AG04450 (cell line): Measurements from ENCODE around the gene IL1RAPL1. TPM values are rescaled to one million over a fixed set of nuclear protein-coding genes. Genes with fewer than 3 reads are reported as not detected.

Experiments used
- CTCF ChIA-PET: fragments of 300-600, 350-600 bp; formaldehyde crosslinking; extraction: SDS; loops from one replicate; lab custom pipeline; 2022; ENCODE audit warnings: antibody characterized with exemption, inconsistent platforms; lab: Charles Lee
- POLR2A ChIA-PET: fragments of 350-600 bp; formaldehyde crosslinking; extraction: SDS; loops from one replicate; lab custom pipeline; 2021; ENCODE audit warnings: antibody characterized with exemption, inconsistent platforms; lab: Yijun Ruan, JAX
- DNase-seq: peaks from one replicate; pipeline ENCODE4 v3.0.0-alpha.2; 2011; ENCODE audit warnings: low read depth, low spot score
- H3K27ac ChIP-seq: one replicate; pipeline ENCODE4 v1.5.1; 2012; ENCODE audit warnings: low read depth, low read length, control low read depth
- H3K27me3 ChIP-seq: one replicate; pipeline ENCODE4 v1.6.0; 2012; ENCODE audit warnings: low read length; ENCODE audit not compliant: control insufficient read depth, insufficient read depth
- H3K4me3 ChIP-seq: 2 replicates; pipeline ENCODE4 v1.5.1; 2011; ENCODE audit warnings: mild to moderate bottlenecking, low read depth, low read length, control low read depth
- H3K9me3 ChIP-seq: 2 replicates; pipeline ENCODE4 v1.5.1; 2012; ENCODE audit warnings: low read length; ENCODE audit not compliant: control insufficient read depth, insufficient read depth
- polyA plus RNA-seq: library from polyadenylated mRNA; depleted of rRNA; stranded (reverse); fragments of >200 nt; gene quantifications from 2 replicates; pipeline ENCODE4 v1.2.3, GENCODE V29; 2011
- TF ChIP-seq, protein P1 (sequence below): IDR thresholded peaks from 2 replicates; pipeline ENCODE4 v1.5.1; 2011; ENCODE audit warnings: low read depth, low read length, control low read depth, inconsistent platforms

The IL1RAPL1 gene
- polyA plus RNA-seq, 1 experiment, result 0.93 TPM

- CTCF ChIA-PET, result no interaction called here
- TF ChIP-seq, protein P1, sequence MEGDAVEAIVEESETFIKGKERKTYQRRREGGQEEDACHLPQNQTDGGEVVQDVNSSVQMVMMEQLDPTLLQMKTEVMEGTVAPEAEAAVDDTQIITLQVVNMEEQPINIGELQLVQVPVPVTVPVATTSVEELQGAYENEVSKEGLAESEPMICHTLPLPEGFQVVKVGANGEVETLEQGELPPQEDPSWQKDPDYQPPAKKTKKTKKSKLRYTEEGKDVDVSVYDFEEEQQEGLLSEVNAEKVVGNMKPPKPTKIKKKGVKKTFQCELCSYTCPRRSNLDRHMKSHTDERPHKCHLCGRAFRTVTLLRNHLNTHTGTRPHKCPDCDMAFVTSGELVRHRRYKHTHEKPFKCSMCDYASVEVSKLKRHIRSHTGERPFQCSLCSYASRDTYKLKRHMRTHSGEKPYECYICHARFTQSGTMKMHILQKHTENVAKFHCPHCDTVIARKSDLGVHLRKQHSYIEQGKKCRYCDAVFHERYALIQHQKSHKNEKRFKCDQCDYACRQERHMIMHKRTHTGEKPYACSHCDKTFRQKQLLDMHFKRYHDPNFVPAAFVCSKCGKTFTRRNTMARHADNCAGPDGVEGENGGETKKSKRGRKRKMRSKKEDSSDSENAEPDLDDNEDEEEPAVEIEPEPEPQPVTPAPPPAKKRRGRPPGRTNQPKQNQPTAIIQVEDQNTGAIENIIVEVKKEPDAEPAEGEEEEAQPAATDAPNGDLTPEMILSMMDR, result no peak
- DNase-seq, result no peak
- H3K27me3 ChIP-seq, result no peaks in the 10 kb centered on the region
- H3K27ac ChIP-seq, result no peak overlapping the region
- no peaks in the 10 kb centered on the region for H3K9me3 ChIP-seq
- POLR2A ChIA-PET, result no interaction called here
- H3K4me3 ChIP-seq, result no peak overlapping the region
Measured at GRCh38 chrX:29281078-29281742, 694.0 kb downstream of the IL1RAPL1 start.

- no peaks in the 10 kb centered on the region for H3K27me3 ChIP-seq
- no peak overlapping the region for H3K27ac ChIP-seq
- TF ChIP-seq, protein P1, result no peak
- DNase-seq, result no peak
- H3K4me3 ChIP-seq, result no peak overlapping the region
- ChIA-PET POLR2A (no interaction called here), CTCF (no interaction called here)
- no peaks in the 10 kb centered on the region for H3K9me3 ChIP-seq
Measured at GRCh38 chrX:29285664-29286063, 698.4 kb downstream of the IL1RAPL1 start.

- H3K27me3 ChIP-seq, result no peaks in the 10 kb centered on the region
- TF ChIP-seq, protein P1, result no peak
- no peak for DNase-seq
- ChIA-PET POLR2A (no interaction called here), CTCF (no interaction called here)
- H3K27ac ChIP-seq, result no peak overlapping the region
- no peaks in the 10 kb centered on the region for H3K9me3 ChIP-seq
- no peak overlapping the region for H3K4me3 ChIP-seq
Measured at GRCh38 chrX:29295987-29296680, 708.9 kb downstream of the IL1RAPL1 start.

GRCh38 chrX:29297171-29297800, 710.0 kb downstream of the IL1RAPL1 start:
- Histone ChIP-seq H3K27me3 (no peaks in the 10 kb centered on the region), H3K9me3 (no peaks in the 10 kb centered on the region), H3K4me3 (no peak overlapping the region), H3K27ac (no peak overlapping the region)
- TF ChIP-seq, protein P1, result no peak
- ChIA-PET POLR2A (no interaction called here), CTCF (no interaction called here)
- DNase-seq, result no peak

DNA sequence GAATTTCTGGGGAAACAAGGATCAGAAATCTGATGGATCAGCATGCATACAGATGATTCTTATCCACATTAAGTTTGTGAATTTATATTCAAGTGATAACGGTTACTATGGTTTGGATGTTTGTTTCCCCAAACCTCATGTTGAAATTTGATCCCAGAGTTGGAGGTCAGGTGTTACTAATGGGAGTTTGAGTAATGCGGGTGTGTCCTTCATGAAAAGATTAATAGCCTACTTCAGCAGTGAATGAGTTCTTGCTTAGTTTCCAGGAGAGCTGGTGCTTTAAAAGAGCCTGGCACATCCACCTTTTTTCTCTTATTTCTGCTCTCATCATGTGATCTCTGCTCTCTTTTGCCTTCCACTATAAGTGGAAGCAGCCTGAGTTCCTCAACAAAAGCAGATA, 712.4 kb downstream of the IL1RAPL1 start:
- Histone ChIP-seq H3K4me3 (no peak overlapping the region), H3K27ac (no peak overlapping the region), H3K27me3 (no peaks in the 10 kb centered on the region), H3K9me3 (no peaks in the 10 kb centered on the region)
- TF ChIP-seq, protein P1, result no peak
- no peak for DNase-seq
- ChIA-PET CTCF (no interaction called here), POLR2A (no interaction called here)
